Fibroblast of skin of right biceps (primary cell): ENCODE measurements around the gene SEC31B.

Experiments used
- DNase-seq: peaks from one replicate; pipeline ENCODE4 v3.0.0-alpha.2; 2013

SEC31B gene

DNA sequence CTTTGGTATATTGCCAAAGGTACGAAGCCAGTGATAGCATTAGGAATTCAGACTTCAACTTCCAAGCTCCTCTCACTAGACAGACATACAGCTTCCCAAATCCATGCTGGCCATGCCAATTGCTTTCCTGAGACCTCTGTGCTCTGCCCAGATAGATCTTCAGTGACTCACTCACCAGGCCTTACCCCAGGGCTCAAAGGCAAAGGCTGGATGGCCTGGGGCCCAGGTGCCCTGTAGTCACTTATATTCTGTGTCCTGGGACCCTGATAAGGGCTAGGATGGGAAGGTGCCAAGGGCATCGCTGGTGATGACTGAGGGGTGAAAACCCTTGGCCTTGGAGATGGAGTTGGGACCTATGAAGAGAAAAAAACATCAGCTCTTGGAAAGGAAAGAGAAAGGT, 29.1 kb downstream of the SEC31B start:
- no peak for DNase-seq

DNA sequence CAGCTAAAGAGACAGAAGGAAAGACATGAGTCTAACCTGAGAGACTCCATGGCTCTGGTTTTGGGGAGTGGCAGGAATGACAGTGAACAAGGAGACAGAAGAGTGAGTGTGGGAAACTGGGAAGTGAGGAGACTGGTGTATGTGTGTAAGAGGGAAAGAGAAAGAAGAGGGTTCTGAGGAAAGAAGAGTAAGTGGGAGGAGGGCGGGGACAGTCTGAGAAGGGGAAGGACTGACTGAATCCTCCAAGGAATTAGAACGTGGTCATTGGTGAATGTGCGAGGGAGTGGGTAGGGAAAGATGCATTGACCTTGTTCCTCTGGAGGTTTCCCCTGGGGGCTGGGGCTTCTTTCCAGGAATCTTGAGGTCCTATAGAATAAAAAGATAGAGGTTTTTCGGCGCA, 30.3 kb downstream of the SEC31B start:
- DNase-seq = no peak

DNA sequence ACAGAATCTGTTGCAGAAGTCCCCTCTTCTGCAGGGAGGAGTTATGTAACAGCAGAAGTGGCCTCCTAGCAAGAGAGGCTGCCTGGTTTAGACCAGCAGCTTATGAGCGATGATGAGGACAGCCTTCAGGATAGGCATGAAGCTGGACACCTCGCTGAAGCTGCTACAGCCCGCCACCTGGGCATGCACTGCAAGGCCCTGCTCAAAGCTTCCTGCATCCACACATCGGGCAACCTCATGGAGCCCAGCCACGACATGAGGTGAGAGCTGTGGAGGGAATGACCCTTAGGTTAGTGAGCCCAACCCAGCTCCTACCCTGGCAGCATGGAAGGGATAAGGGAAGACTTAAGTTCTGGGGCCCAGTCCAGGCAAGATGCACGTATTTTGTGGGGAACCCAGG, 32.1 kb downstream of the SEC31B start:
- DNase-seq = no peak

DNA sequence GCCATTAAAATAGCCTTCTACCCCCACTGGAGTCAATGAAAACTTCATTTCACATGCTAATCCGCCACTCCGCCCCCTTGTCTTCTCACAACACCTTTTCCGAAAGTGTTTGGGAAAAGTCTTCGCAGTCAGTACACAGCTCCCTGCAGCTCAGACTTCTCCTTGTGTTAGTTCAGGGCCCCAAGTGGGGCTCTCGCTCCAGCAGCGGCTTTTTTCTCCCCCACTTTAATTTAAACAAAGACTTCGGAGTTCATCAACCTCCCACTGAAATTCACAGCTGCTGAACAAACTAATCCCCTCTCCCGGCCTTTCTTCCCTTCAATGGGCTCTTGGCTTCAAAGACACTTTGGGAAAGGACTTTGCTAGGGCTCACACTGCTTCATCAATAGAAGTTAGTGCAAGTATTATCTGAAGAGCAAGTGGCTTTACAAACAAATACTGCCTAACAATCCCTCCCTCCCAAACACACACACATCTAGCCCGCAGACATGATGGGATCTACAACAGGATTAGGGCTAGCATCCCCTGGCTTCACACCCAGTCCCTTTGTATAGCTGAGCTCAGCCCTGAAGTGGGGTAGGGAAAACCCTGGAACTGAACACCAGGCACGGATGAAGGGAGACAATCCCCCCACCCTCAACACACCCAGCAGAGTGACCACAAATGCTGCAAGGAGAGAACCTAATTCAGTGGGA, 33.7 kb downstream of the SEC31B start:
- DNase-seq = no peak

DNA sequence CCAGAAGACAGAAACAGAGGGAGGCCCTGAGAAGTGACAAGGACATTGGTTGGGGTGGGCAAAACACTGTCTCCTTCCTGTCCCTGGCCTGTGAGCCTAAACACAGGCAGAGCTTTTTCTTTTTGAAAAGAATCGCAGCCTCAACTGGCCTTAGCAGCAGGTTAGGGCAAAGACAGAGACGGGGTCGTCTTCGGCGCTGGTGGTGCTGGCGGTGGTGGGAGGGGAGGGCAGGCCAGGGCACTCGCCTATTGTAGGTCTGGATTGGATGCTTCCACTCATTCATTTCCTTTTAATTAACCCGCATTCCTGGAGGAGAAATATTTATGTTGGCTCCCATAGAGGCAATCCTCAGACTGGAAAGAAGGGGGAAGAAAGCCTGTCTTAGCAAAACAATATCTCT, 34.3 kb downstream of the SEC31B start:
- DNase-seq = no peak

DNA sequence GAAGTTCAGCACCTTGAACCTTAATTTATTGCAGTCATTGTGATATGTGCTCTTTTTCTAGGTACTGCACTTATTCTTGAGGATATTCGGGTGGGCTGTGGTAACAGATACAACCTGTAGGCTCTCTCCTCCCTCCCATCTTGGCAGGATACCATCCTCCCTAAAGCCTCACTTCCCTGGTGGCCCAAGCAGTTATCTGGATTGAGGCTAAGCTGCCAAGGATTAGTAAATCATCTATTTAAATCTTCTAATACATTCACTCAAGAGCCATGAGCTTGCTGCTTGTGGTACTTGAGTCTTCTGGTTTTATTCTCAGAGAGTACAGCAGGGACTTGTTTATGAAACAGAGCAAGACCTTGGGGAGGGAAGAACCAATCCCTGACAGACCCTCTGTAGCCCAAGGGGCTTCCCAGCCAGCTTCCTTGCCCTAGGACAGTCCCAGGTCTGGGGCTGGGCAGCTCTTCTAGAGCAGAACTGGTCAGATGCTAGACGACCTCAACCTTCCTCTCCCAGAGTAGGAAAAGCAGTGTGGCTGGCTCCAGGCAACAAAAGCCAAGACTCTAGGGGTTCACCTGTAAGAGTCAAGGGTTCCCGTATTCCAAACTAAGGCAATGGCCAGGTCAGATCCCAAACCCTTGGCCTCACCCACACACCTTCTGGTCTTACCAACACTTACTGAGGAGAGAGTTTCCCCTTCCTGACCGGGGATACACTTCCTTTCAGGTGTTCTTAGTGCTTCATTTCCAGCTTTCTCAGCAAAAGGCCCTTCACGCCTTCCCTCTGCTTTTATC, 35.6 kb downstream of the SEC31B start:
- DNase-seq = no peak

DNA sequence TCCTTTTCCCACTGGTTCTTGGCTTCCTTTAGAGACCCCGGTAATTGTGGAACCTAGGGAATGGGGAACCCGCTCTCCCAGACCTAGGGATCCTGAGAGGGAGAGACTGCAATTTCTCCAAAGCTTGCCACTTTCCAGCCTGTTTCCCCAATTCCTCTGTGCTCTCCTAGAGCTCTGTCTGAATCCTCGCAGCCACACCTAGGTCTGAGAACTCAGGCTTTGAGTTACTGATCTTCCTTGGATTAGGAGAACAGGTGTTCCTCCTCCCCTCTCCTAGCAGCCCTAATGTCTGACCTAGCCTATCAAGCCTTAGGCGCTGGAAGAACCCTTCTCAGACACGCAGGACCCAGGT, 36.9 kb downstream of the SEC31B start:
- no peak for DNase-seq

DNA sequence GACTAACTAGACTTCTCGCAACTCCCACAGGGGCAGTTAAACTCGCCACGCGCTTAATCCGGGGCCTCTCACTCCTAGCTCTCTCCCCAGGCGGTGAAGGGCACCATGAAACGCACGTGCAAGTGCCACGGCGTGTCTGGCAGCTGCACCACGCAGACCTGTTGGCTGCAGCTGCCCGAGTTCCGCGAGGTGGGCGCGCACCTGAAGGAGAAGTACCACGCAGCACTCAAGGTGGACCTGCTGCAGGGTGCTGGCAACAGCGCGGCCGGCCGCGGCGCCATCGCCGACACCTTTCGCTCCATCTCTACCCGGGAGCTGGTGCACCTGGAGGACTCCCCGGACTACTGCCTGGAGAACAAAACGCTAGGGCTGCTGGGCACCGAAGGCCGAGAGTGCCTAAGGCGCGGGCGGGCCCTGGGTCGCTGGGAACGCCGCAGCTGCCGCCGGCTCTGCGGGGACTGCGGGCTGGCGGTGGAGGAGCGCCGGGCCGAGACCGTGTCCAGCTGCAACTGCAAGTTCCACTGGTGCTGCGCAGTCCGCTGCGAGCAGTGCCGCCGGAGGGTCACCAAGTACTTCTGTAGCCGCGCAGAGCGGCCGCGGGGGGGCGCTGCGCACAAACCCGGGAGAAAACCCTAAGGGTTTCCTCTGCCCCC, 37.4 kb downstream of the SEC31B start:
- DNase-seq = peak; percentile 59

DNA sequence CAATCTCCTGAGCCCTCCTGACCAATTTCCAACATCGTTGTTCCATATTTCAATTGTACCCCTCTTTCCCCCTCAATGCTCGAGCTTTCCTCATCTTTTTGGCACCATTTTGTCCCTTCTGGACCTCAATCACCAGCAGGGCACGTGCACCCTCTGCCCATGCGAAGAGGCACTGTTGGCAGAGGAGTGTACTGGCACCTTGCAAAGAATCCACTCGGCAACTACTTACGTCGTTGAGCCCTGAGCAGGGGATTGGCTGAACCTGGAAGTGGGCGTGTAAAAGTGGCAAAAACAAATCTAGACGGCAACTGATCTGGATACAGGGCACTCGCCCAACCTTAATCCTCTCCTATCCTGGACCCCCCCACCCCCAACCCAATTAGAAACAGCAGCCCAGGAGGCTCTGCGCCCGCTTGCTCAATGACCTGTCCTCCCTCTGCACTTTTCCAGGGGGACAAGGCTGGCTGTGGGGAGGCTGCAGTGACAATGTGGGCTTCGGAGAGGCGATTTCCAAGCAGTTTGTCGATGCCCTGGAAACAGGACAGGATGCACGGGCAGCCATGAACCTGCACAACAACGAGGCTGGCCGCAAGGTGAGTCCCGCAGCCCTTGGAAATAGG, 38.1 kb downstream of the SEC31B start:
- DNase-seq = peak; percentile 77

DNA sequence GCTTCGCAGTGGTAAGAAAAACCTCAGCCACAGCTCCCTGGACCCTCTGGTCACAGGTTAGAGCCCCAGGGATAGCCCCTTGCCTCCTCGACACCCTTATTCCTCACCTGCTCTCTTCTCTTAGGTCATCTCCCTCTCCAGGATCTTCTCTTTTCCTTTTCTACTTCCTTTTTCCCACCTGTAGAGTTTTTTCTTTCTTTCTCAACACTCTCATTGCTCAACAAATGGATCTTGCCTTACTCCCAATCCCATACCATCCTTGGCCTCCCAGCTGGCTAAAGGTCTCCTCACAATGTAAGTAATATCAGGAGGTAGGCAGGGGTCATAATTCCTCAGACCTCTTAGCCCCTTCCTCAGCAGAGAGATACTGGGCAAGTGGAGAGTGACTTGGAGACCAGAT, 39.7 kb downstream of the SEC31B start:
- no peak for DNase-seq

DNA sequence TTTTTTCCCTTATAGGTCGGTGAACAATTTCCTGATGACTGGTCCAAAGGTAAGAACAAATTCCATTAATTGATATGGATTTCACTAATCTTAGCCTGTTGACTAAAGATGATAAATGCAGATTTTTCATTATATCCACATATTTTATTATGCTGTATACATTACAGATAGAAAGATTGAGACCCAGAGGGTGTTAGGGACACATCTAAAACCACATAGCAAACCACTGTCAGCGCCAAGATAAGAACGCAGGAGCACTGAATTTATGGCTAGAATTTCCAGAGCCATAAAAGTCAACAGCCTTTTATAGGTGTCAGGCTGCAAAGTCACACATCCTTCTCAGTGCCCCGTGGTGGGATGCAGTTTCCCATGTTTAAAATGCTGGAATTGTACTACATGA, 40.6 kb downstream of the SEC31B start:
- DNase-seq = no peak

DNA sequence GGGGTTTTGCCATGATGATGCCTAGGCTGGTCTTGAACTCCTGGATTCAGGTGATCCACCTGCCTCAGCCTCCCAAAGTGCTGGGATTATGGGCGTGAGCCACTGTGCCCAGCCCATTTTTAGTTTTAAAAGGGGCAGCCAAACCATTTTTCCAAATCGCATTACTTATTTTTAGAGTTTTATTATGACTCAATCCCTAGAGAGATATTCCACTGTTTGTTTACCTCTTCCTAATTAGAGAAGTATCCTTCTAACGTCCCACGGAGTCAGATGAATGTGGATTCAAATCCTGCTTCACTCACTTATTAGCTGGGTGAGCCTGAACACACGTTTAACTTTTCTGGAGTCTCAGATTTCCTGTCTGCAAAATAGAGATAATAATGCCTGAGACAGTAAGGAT, 41.7 kb downstream of the SEC31B start:
- no peak for DNase-seq

DNA sequence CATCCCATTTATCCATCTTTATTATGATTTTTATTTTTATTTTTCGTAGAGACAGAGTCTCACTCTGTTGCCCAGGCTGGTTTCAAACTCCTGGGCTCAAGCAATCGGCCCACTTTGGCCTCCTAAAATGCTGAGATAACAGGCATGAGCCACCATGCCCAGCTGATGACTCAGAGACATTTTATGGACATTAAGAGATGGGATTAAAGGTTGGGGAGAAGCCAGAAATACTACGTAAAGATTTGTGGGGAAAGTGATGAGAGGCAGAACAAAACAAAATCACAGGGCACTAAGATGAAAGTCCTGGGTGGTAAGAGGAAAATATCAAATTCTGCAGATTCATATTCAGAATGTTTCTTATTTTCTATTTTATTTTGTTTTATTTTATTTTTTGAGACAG, 49.3 kb downstream of the SEC31B start:
- DNase-seq = peak; percentile 60

DNA sequence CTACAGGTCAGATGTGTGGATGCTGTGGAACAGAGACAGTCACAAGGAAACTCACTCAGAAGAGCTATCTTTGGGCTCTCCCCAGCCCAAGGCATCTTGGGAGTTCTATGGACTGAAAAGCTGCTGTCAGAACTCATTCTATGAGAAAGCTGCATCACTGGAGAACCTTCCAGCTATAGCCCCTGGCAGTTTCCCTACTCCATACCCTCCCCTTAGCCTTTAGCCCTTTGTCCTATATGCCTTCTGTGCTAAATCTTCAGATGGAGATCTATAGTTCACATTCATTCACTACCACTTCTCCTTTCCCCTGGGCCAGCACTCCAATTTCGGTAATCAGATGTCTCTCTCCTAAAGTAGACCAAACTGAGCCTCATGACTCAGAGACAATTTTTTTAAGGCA, 49.9 kb downstream of the SEC31B start:
- DNase-seq = no peak

DNA sequence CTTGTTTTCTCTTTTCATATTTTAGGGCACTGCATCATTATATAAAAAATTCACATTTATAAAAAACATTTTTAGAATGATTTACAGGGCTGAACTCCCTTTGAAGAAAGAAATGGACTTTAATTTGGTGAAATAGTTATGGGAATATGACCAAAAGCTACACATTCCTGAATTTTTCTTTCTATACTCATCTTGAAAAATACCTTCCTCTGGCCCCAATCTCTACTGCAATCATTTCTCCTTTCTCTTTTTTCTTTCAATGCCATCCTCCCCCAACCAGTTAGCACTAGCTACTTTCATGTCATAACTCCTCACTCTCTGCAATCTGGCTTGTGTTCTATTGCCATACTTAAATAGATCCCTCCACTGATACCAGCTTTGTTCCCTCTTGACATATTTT, 50.7 kb downstream of the SEC31B start:
- peak; percentile 48 for DNase-seq

DNA sequence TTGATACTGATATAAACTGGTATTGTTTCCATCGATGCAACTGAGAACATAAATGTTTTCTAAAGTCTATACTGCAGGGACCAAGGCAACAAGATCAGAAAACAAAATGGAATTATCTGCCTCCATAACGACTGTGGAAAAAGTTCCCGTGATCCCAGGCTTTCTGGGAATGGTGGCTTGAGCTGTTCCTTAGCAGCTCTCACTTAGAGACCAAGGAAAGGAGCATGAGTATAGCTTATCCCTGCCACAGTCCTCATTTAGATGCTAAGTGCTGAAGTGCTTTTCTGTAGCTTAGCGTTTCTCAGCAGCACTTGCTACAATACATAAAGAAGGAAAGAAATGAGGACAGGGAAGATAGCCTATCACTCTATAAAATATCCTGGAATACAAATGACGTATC, 51.3 kb downstream of the SEC31B start:
- DNase-seq = no peak

DNA sequence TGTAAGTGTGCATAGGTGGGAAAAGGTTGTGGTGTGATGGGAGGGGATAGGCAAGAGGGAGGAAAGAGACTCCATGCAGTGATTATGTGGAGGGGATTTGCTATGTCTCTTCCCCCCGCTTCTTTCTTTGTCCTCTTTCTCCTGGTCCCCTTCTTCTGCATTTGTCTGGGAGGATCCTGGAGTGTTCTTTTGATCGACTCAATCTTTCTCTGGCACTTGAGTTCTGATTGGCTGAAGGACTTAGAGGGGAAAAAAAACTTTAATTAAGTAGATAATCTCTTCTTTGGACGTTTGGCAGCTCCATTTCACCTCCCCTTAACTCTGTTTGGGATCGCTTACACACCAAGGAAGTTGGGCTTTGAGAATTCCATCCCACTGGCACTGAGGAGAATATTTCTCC, 57.0 kb downstream of the SEC31B start, which contains the start of gene WNT8B:
Gene WNT8B (plus strand): TSS at position 301 of the 400 bp plus-strand sequence. CDS start 160 bp downstream, outside the sequence.
- DNase-seq = no peak

DNA sequence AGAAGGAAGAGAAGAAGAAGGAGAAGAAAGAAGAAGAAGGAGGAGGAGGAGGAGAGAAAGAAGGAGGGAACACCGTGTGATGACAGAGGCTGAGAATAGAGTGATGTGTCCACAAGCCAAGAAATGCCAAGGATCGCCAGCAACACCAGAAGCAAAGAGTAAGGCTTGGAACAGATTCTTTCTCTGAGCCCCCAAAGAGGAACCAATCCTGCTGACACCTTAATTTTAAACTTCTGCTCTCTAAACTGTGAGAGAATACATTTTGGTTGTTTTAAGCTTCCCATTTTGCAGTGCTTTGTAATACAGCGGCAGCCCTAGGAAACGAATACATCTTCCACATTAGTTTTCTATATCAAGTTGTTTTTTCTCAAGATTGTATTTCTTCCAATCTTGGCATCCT, 70.7 kb downstream of the SEC31B start:
- no peak for DNase-seq

DNA sequence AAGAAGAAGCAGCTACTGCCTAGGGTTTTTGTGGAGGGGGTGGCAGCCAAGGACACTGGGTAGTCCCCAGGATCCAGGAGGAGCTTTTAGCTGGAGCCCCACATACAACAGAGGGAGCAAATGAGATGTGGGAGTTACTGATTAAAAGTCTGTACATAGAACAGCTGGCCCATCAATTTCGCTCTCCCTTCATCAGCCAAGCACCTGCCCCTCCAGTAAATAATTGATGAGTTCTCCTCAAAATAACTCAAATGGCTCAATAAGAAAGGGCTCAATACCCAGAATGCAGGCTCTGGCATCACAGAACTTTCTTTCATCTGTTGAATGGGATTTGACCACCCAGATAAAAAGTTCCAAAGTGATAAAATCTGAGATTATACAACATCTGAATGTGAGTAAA, 72.0 kb downstream of the SEC31B start:
- no peak for DNase-seq

DNA sequence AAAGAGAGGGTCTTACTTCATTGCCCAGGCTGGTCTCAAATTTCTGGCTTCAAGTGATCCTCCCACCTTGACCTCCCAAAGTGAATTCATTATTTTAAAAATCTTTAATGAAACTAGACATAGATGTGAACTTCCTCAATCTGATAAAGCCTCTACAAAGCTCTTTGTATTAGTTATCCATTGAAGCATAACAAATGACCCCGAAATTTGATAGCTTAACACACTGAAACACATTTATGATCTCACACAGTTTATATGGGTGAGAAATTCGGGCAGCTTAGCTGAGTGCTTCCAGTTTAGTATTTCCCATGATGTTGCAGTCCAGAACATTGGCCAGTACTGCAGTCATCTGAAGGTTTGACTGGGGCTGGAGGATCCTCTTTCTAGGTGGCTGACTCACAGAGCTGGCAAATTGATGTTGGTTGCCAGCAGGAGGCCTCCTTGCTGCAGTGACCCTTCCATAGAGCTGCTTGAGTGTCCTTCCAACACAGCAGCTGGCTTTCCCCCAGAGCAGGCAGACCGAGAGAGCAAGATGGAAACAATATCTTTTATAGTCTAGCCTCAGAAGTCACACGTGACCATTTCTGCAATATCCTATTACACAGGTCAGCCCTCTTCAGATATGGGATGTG, 73.4 kb downstream of the SEC31B start:
- DNase-seq = no peak

DNA sequence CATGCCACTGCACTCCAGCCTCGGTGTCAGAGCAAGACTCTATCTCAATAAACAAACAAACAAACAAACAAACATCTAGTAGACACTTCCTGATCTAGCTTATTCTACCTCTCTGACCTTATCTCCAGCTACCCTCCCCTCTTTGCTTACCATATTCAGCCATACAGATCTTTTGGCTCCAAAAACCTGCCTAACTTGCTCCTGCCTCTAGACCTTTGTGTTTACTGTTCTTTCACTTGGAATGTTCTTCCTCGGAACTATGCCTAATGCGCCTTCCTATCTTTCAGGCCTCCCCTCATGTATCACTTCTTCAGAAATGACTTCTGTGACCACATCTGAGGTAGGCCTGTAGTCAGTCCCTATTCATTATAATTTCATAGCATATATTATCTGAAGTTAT, 77.1 kb downstream of the SEC31B start:
- DNase-seq = no peak

DNA sequence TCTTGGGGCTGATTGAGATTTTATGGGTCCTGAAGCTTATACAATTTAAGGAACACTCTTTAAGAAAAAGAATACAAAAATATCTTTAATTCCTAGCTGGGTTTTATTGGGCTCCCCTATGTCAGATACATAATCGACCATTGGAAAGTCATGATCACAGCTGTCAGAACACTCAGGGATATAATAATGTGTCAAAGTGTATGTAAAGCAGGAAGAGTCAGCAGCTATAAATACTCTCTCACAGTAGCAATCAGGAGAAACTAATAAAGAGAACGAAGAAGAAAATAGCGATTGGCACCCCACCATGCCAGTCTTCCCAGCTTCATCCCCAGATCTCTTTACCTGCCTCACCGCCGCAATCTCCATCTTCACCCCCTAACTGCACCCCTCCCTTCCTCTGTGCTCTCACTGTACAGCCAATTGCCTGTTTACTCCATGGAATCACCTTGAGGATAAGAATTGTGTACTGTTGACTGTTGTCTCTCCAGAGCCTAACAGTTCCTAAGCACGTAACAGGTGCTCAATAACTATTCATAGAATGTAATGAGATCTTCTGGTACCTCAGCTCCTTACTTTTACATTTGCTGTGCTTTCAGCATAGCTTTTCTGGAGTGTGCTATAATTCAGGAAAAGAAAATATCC, 80.9 kb downstream of the SEC31B start:
- no peak for DNase-seq
